ENCODE measurements around the gene ZFP36L2.

DNA sequence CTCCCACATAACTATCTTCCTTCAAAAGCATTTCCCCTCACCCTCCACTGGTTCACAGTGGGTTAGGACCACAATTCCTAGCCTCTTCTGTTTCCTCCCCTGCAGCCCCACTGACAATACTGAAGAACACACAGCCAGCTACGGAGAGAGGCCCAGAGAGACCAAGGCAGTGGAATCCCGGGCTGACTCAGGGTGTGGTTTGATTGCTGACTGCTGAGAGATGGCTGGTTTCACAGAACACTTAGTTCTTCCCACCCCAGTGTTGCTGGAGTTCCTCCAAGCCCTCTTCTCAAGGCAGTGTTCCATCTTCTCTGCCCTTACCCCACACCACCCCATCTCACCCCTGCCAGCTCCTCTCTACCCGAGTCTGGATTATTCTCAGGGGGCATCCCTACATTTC is 43.3 kb upstream of the ZFP36L2 start:
- TF ChIP-seq, protein P1, sequence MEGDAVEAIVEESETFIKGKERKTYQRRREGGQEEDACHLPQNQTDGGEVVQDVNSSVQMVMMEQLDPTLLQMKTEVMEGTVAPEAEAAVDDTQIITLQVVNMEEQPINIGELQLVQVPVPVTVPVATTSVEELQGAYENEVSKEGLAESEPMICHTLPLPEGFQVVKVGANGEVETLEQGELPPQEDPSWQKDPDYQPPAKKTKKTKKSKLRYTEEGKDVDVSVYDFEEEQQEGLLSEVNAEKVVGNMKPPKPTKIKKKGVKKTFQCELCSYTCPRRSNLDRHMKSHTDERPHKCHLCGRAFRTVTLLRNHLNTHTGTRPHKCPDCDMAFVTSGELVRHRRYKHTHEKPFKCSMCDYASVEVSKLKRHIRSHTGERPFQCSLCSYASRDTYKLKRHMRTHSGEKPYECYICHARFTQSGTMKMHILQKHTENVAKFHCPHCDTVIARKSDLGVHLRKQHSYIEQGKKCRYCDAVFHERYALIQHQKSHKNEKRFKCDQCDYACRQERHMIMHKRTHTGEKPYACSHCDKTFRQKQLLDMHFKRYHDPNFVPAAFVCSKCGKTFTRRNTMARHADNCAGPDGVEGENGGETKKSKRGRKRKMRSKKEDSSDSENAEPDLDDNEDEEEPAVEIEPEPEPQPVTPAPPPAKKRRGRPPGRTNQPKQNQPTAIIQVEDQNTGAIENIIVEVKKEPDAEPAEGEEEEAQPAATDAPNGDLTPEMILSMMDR (IDR thresholded peaks at IDR 0.05; ENCODE audit: low read depth, low read length, poor library complexity, severe bottlenecking): no peak
- TF ChIP-seq EZH2phosphoT487 (IDR thresholded peaks at IDR 0.05; ENCODE audit: borderline replicate concordance, low read length): no peak

Data from DOHH2 (cell line).